Upper lobe of left lung (tissue), 6 donors: ENCODE data around the gene DENND1A. TPM values are rescaled to one million over a fixed set of nuclear protein-coding genes. Genes with fewer than 3 reads are reported as not detected.

Source experiments
- ATAC-seq, 2 donors: fragments of 200-7000 bp; cut with Tn5 transposase; one replicate each; pipeline ENCODE4 v1.9.1; 2022; ENCODE audit warnings: mild to moderate bottlenecking in 2 of 2, moderate library complexity in 2 of 2; ENCODE audit not compliant: low FRiP score in 2 of 2
- DNase-seq, 2 donors: peaks; one replicate each; pipeline ENCODE4 v3.0.0-alpha.2; 2019 to 2020
- H3K27ac ChIP-seq, 4 donors: fragments of 200-600 bp; sonication (generic); one replicate each; pipeline ENCODE4 v1.5.1; 2016 to 2019
- H3K27me3 ChIP-seq, 4 donors: fragments of 200-600 bp; sonication (generic); one replicate each; pipeline ENCODE4 v1.5.1; 2017 to 2019
- H3K36me3 ChIP-seq, 4 donors: fragments of 200-600 bp; sonication (generic); one replicate each; pipeline ENCODE4 v1.5.1; 2016 to 2019
- H3K4me1 ChIP-seq, 4 donors: fragments of 200-600 bp; sonication (generic); one replicate each; pipeline ENCODE4 v1.5.1; 2018 to 2019
- H3K4me3 ChIP-seq, 4 donors: fragments of 200-600 bp; sonication (generic); one replicate each; pipeline ENCODE4 v1.5.1; 2017 to 2019; ENCODE audit warnings: mild to moderate bottlenecking in 2 of 4, moderate library complexity in 1 of 4
- H3K9me3 ChIP-seq, 4 donors: fragments of 200-600 bp; sonication (generic); one replicate each; pipeline ENCODE4 v1.5.1; 2018 to 2019
- CTCF ChIP-seq, 6 experiments: fragments of 450-650 bp in 4 of 6; fragments of 200-600 bp in 2 of 6; sonication (generic) in 2 of 6; IDR thresholded peaks; one replicate each; pipeline ENCODE4 v1.5.1; 2016 to 2019; ENCODE audit warnings: antibody characterized with exemption in 6 of 6
- EP300 ChIP-seq, 4 donors: sonication (generic); formaldehyde crosslinking; IDR thresholded peaks; one replicate each; pipeline ENCODE4 v1.5.1; 2017; ENCODE audit warnings: antibody characterized with exemption in 4 of 4, control low read depth in 2 of 4
- POLR2A ChIP-seq, 4 donors: fragments of 450-650 bp; IDR thresholded peaks; one replicate each; pipeline ENCODE4 v1.5.1; 2016 to 2017; ENCODE audit warnings: antibody characterized with exemption in 4 of 4, mild to moderate bottlenecking in 2 of 4
- POLR2AphosphoS5 ChIP-seq, 2 donors: sonication (generic); formaldehyde crosslinking; IDR thresholded peaks; one replicate each; pipeline ENCODE4 v1.5.1; 2017; ENCODE audit warnings: antibody characterized with exemption in 2 of 2
- WGBS, 2 donors: methylation state at CpG; one replicate each; pipeline ENCODE4 v1.1.5; 2017 to 2018; 5-methylcytosine and 5-hydroxymethylcytosine counted together
- total RNA-seq, 6 donors: library from RNA; depleted of rRNA in 4 of 6; stranded (reverse); fragments of >200 nt in 4 of 6; gene quantifications; one replicate each; pipeline versions ENCODE4 v1.1.0 to v1.2.1, GENCODE V29; 2016 to 2021
- donor health status: DM: no; HTN: no; CAD: no; lungs with moderate emphysema.
- donor health status: DM: no; HTN: yes; CAD: no; lungs with severe emphysema.

The DENND1A gene
- total RNA-seq, 6 donors from 2014 or later: 9.8 to 46.1 (median 16.0) TPM

DNA sequence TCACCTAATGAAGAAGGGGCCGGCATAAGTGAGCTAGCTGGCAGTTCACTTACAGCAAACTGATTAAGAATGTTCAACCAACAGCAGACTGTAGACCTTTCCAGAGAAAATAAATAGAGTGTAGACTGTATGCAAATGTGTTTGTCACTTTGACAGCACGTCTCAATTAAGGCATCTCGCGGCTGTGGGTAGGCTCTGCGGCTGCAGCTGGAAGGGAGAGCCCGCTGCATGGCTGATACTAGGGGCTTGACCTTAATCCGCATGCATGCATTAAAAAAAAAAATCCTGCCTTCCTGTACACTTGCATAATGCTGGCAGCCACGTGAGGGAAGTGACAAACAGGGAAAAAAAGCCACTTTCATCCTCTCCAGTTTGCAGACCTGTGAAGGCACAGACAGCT is 491.6 kb downstream of the DENND1A start:
- no peak overlapping the region for H3K27ac ChIP-seq
- no peaks in the 10 kb centered on the region for H3K4me1 ChIP-seq
- H3K27me3 ChIP-seq: no peaks in the 10 kb centered on the region
- H3K9me3 ChIP-seq: no peaks in the 10 kb centered on the region
- TF ChIP-seq POLR2A (IDR thresholded peaks at IDR 0.05): no peak
- no peak for TF ChIP-seq CTCF (IDR thresholded peaks at IDR 0.05)
- no peak for TF ChIP-seq EP300 (IDR thresholded peaks at IDR 0.05)
- no peak for TF ChIP-seq POLR2AphosphoS5 (IDR thresholded peaks at IDR 0.05)
- DNase-seq (no peak), ATAC-seq (no peak)
- 51 to 70% methylated on average over 8 of the region's 8 CpGs for WGBS, 2 donors
- H3K4me3 ChIP-seq: no peak overlapping the region
- H3K36me3 ChIP-seq: peaks cover 0 to 43% (median 21%) of the 10 kb centered on the region in 4 donors

DNA sequence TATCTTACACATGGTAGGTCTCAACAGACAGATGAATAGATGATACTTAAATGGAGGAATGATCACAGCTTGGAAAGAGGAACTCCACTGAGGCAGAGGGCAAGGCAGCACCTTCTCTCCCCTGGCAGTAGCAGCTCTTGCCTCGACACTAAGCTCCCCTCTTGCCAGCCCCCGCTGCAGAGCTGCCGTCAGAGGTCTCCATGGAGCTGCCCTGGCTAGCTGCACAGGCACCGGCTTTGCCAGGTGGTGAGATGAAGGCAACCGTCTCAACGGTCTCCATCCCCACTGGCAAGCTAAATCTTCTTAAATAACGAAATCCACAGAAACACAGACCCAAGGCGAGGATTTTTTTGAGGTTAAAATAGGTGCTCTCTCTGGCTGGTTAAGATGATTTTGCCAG is 492.7 kb downstream of the DENND1A start:
- peaks cover 0 to 45% (median 24%) of the 10 kb centered on the region in 4 donors for H3K36me3 ChIP-seq
- no peak overlapping the region for H3K27ac ChIP-seq
- H3K9me3 ChIP-seq: no peaks in the 10 kb centered on the region
- 93 to 99% methylated on average over 8 of the region's 8 CpGs for WGBS, 2 donors
- ATAC-seq: no peak
- TF ChIP-seq EP300 (IDR thresholded peaks at IDR 0.05): no peak
- TF ChIP-seq CTCF (IDR thresholded peaks at IDR 0.05): no peak
- TF ChIP-seq POLR2A (IDR thresholded peaks at IDR 0.05): no peak
- TF ChIP-seq POLR2AphosphoS5 (IDR thresholded peaks at IDR 0.05): no peak
- H3K27me3 ChIP-seq: no peaks in the 10 kb centered on the region
- no peak overlapping the region for H3K4me3 ChIP-seq
- no peaks in the 10 kb centered on the region for H3K4me1 ChIP-seq
- no peak for DNase-seq

DNA sequence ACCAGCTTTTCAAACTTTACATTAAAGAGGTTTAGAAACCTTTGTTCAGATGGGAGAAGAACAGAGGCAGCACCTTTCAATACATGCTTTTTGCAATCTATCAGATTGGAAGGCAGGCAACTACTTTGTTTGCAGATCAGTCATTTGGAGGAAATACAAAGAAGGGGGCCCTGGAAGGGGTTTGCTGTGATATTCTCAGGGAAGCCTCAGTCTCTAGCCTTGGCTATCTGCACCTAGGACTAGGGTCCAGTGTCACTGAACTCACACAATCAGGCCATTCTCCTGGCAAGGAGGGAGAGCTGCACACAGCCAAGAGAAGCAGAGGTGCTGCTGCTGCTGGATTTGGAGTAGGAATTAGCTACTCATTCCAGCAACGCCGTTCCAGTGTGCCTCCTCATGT is 494.5 kb downstream of the DENND1A start:
- Histone ChIP-seq H3K27me3 (no peaks in the 10 kb centered on the region), H3K36me3 (peaks cover 0 to 45% (median 24%) of the 10 kb centered on the region in 4 donors), H3K4me3 (no peak overlapping the region), H3K9me3 (no peaks in the 10 kb centered on the region), H3K4me1 (no peaks in the 10 kb centered on the region), H3K27ac (no peak overlapping the region)
- TF ChIP-seq POLR2A (IDR thresholded peaks at IDR 0.05) (no peak), CTCF (IDR thresholded peaks at IDR 0.05) (no peak), EP300 (IDR thresholded peaks at IDR 0.05) (no peak), POLR2AphosphoS5 (IDR thresholded peaks at IDR 0.05) (no peak)
- ATAC-seq (no peak), DNase-seq (no peak)
- whole genome bisulfite sequencing, 2 donors: 84 to 93% methylated on average over 2 of the region's 2 CpGs

- Histone ChIP-seq H3K4me1 (no peaks in the 10 kb centered on the region), H3K36me3 (peaks cover 0 to 38% (median 21%) of the 10 kb centered on the region in 4 donors), H3K4me3 (no peak overlapping the region), H3K27ac (no peak overlapping the region), H3K27me3 (no peaks in the 10 kb centered on the region), H3K9me3 (no peaks in the 10 kb centered on the region)
- no peak for DNase-seq
- no peak for ATAC-seq
- WGBS, 2 donors: 92 to 93% methylated on average over 9 of the region's 9 CpGs
- no peak for TF ChIP-seq EP300 (IDR thresholded peaks at IDR 0.05)
- no peak for TF ChIP-seq POLR2A (IDR thresholded peaks at IDR 0.05)
- no peak for TF ChIP-seq POLR2AphosphoS5 (IDR thresholded peaks at IDR 0.05)
- TF ChIP-seq CTCF (IDR thresholded peaks at IDR 0.05): no peak
These were observed 495.2 kb downstream of the DENND1A start for GRCh38 chr9:123434619-123435240.
